Measurements from ENCODE around the gene ACSM6. TPM values are rescaled to one million over a fixed set of nuclear protein-coding genes. Genes with fewer than 3 reads are reported as not detected.

Gene ACSM6
- total RNA-seq, 1 experiment from 2014 or later: not detected

DNA sequence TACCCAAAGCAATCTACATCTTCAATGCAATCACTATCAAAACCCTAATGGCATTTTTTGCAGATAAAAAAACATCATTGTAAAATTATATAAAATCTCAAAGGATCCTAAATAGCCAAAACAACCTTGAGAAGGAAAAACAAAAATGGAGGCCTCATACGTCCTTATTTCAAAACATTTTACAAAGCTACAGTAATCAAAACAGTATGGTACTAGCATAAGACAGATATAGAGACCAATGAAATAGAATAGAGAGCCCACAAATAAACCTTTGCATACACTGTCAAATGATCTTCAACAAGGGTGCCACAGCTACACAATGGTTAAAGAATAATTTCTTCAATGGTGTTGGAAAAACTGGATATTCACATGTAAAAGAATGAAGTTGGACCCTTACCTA is 62.2 kb downstream of the ACSM6 start (continued):
- TF ChIP-seq, protein P1, sequence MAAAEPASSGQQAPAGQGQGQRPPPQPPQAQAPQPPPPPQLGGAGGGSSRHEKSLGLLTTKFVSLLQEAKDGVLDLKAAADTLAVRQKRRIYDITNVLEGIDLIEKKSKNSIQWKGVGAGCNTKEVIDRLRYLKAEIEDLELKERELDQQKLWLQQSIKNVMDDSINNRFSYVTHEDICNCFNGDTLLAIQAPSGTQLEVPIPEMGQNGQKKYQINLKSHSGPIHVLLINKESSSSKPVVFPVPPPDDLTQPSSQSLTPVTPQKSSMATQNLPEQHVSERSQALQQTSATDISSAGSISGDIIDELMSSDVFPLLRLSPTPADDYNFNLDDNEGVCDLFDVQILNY (CRISPR knock-in tag; IDR thresholded peaks at IDR 0.05): no peak
- TF ChIP-seq, protein P2, sequence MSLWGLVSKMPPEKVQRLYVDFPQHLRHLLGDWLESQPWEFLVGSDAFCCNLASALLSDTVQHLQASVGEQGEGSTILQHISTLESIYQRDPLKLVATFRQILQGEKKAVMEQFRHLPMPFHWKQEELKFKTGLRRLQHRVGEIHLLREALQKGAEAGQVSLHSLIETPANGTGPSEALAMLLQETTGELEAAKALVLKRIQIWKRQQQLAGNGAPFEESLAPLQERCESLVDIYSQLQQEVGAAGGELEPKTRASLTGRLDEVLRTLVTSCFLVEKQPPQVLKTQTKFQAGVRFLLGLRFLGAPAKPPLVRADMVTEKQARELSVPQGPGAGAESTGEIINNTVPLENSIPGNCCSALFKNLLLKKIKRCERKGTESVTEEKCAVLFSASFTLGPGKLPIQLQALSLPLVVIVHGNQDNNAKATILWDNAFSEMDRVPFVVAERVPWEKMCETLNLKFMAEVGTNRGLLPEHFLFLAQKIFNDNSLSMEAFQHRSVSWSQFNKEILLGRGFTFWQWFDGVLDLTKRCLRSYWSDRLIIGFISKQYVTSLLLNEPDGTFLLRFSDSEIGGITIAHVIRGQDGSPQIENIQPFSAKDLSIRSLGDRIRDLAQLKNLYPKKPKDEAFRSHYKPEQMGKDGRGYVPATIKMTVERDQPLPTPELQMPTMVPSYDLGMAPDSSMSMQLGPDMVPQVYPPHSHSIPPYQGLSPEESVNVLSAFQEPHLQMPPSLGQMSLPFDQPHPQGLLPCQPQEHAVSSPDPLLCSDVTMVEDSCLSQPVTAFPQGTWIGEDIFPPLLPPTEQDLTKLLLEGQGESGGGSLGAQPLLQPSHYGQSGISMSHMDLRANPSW (CRISPR knock-in tag; conservative IDR thresholded peaks at IDR 0.05; ENCODE audit: low read depth): no peak

DNA sequence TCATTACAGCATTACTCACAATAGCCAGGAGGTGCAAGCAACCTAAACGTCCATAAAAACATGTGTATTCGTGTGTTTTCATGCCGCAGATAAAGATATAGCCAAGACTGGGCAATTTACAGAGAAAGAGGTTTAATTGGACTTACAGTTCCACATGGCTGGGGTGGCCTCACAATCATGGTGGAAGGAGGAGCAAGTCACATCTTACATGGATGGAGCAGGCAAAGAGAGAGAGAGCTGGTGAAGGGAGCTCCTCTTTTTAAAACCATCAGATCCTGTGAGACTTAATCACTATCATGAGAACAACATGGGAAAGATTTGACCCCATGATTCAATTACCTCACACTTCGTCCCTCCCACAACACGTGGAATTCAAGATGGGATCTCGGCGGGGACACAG is 63.8 kb downstream of the ACSM6 start:
- ATAC-seq (no peak), DNase-seq (ENCODE audit: low spot score) (no peak)
- ChIA-PET POLR2A (no interaction called here), CTCF (interaction anchor here (0.6 kb wide), 1 partner anchor 23 kb away, joined by 3 read pairs; no protein-coding TSS in a partner anchor)
- no peak for TF ChIP-seq JUN (CRISPR knock-in tag; IDR thresholded peaks at IDR 0.05)
- TF ChIP-seq, protein P3, sequence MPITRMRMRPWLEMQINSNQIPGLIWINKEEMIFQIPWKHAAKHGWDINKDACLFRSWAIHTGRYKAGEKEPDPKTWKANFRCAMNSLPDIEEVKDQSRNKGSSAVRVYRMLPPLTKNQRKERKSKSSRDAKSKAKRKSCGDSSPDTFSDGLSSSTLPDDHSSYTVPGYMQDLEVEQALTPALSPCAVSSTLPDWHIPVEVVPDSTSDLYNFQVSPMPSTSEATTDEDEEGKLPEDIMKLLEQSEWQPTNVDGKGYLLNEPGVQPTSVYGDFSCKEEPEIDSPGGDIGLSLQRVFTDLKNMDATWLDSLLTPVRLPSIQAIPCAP (CRISPR knock-in tag; IDR thresholded peaks at IDR 0.05): no peak
- TF ChIP-seq ZNF138 (CRISPR knock-in tag; conservative IDR thresholded peaks at IDR 0.05): no peak
- TF ChIP-seq, protein P4, sequence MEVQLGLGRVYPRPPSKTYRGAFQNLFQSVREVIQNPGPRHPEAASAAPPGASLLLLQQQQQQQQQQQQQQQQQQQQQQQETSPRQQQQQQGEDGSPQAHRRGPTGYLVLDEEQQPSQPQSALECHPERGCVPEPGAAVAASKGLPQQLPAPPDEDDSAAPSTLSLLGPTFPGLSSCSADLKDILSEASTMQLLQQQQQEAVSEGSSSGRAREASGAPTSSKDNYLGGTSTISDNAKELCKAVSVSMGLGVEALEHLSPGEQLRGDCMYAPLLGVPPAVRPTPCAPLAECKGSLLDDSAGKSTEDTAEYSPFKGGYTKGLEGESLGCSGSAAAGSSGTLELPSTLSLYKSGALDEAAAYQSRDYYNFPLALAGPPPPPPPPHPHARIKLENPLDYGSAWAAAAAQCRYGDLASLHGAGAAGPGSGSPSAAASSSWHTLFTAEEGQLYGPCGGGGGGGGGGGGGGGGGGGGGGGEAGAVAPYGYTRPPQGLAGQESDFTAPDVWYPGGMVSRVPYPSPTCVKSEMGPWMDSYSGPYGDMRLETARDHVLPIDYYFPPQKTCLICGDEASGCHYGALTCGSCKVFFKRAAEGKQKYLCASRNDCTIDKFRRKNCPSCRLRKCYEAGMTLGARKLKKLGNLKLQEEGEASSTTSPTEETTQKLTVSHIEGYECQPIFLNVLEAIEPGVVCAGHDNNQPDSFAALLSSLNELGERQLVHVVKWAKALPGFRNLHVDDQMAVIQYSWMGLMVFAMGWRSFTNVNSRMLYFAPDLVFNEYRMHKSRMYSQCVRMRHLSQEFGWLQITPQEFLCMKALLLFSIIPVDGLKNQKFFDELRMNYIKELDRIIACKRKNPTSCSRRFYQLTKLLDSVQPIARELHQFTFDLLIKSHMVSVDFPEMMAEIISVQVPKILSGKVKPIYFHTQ (CRISPR knock-in tag; IDR thresholded peaks at IDR 0.05): no peak
- TF ChIP-seq, protein P5, sequence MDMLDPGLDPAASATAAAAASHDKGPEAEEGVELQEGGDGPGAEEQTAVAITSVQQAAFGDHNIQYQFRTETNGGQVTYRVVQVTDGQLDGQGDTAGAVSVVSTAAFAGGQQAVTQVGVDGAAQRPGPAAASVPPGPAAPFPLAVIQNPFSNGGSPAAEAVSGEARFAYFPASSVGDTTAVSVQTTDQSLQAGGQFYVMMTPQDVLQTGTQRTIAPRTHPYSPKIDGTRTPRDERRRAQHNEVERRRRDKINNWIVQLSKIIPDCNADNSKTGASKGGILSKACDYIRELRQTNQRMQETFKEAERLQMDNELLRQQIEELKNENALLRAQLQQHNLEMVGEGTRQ (CRISPR knock-in tag; IDR thresholded peaks at IDR 0.05): no peak
- no peak for TF ChIP-seq PRRX2 (CRISPR knock-in tag; IDR thresholded peaks at IDR 0.05)
- no peak for TF ChIP-seq FOXJ3 (CRISPR knock-in tag; IDR thresholded peaks at IDR 0.05; ENCODE audit: borderline replicate concordance)
- TF ChIP-seq ATF1 (CRISPR knock-in tag; IDR thresholded peaks at IDR 0.05): no peak
- Mint-ChIP-seq H3K27ac (peak overlapping the region; percentile 1; the same call in 1 of the 2 replicates), H3K36me3 (peaks cover 72% of the 10 kb centered on the region), H3K27me3 (ENCODE audit: low read depth) (no peaks in the 10 kb centered on the region), H3K4me1 (peaks cover 29% of the 10 kb centered on the region), H3K9me3 (peaks cover 18% of the 10 kb centered on the region), H3K4me3 (no peak overlapping the region)

DNA sequence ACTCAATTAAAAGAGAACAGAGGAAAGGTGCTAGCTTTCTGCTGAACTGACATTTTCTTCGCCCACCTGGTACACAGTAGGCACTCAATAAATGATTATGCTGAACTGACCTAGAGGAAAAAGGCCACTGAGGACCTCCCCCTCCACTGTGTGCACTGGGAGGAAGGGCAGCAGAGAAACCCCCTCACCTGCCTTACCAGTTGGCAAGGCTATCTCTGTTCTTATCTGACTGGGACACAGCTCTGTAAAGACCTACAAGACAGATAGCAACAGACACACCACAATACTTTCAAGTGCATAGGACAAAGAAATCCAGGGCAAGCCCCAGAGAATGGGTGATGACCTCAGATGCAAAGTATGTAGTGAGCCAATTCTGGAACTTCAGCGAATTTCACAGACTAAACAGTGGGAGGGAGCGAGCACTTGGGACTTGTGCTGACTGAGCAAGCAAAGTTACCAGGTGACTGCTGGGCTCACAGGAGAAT is 66.4 kb downstream of the ACSM6 start:
- ChIA-PET POLR2A (no interaction called here), CTCF (interaction anchor here (1.1 to 1.6 kb wide), 2 partner anchors 14 to 17 kb away, joined by 3 to 10 read pairs; no protein-coding TSS in a partner anchor)
- TF ChIP-seq SP1 (CRISPR knock-in tag; conservative IDR thresholded peaks at IDR 0.05) (no peak), NR2C2 (CRISPR knock-in tag; IDR thresholded peaks at IDR 0.05) (no peak), ZNF219 (CRISPR knock-in tag; IDR thresholded peaks at IDR 0.05; ENCODE audit: borderline replicate concordance) (no peak), KAT7 (CRISPR knock-in tag; IDR thresholded peaks at IDR 0.05; ENCODE audit: borderline replicate concordance) (no peak)
- TF ChIP-seq, protein P6, sequence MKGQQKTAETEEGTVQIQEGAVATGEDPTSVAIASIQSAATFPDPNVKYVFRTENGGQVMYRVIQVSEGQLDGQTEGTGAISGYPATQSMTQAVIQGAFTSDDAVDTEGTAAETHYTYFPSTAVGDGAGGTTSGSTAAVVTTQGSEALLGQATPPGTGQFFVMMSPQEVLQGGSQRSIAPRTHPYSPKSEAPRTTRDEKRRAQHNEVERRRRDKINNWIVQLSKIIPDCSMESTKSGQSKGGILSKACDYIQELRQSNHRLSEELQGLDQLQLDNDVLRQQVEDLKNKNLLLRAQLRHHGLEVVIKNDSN (CRISPR knock-in tag; IDR thresholded peaks at IDR 0.05): no peak
- TF ChIP-seq, protein P7, sequence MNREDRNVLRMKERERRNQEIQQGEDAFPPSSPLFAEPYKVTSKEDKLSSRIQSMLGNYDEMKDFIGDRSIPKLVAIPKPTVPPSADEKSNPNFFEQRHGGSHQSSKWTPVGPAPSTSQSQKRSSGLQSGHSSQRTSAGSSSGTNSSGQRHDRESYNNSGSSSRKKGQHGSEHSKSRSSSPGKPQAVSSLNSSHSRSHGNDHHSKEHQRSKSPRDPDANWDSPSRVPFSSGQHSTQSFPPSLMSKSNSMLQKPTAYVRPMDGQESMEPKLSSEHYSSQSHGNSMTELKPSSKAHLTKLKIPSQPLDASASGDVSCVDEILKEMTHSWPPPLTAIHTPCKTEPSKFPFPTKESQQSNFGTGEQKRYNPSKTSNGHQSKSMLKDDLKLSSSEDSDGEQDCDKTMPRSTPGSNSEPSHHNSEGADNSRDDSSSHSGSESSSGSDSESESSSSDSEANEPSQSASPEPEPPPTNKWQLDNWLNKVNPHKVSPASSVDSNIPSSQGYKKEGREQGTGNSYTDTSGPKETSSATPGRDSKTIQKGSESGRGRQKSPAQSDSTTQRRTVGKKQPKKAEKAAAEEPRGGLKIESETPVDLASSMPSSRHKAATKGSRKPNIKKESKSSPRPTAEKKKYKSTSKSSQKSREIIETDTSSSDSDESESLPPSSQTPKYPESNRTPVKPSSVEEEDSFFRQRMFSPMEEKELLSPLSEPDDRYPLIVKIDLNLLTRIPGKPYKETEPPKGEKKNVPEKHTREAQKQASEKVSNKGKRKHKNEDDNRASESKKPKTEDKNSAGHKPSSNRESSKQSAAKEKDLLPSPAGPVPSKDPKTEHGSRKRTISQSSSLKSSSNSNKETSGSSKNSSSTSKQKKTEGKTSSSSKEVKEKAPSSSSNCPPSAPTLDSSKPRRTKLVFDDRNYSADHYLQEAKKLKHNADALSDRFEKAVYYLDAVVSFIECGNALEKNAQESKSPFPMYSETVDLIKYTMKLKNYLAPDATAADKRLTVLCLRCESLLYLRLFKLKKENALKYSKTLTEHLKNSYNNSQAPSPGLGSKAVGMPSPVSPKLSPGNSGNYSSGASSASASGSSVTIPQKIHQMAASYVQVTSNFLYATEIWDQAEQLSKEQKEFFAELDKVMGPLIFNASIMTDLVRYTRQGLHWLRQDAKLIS (CRISPR knock-in tag; IDR thresholded peaks at IDR 0.05; ENCODE audit: borderline replicate concordance): no peak

More for the DNA sequence above, 66.4 kb downstream of the ACSM6 start:
- no peak overlapping the region for H3K4me3 Mint-ChIP-seq
- H3K4me1 Mint-ChIP-seq: peaks cover 52% of the 10 kb centered on the region
- no peaks in the 10 kb centered on the region for H3K27me3 Mint-ChIP-seq (ENCODE audit: low read depth)
- H3K27ac Mint-ChIP-seq: peak overlapping the region; percentile 58; the same call in 1 of the 2 replicates
- DNase-seq (ENCODE audit: low spot score): no peak
- H3K9me3 Mint-ChIP-seq: peaks cover 18% of the 10 kb centered on the region
- H3K36me3 Mint-ChIP-seq: peaks cover 75% of the 10 kb centered on the region
- ATAC-seq: no peak

All from WTC11 (cell line).